B cell (primary cell): ENCODE results near the gene LYRM2.

Source experiments
- CTCF ChIP-seq: fragments of 200-600 bp; IDR thresholded peaks from one replicate; pipeline ENCODE4 v1.8.0; 2022; ENCODE audit warnings: antibody characterized with exemption, mild to moderate bottlenecking
- EZH2 ChIP-seq: IDR thresholded peaks from 2 replicates; pipeline ENCODE4 v1.6.1; 2012; ENCODE audit warnings: borderline replicate concordance, low read depth, mild to moderate bottlenecking, moderate library complexity, low read length; ENCODE audit not compliant: insufficient read depth, poor library complexity, severe bottlenecking

- TF ChIP-seq CTCF = no peak
- no peak for TF ChIP-seq EZH2
Measured at GRCh38 chr6:89642956-89643355, 4.4 kb upstream of the LYRM2 start.
